H1 (cell line): ENCODE measurements around the gene CCDC127. TPM values are rescaled to one million over a fixed set of nuclear protein-coding genes. Genes with fewer than 3 reads are reported as not detected.

Source experiments
- CTCF ChIA-PET: fragments of 300-600 bp; sonication (Branson Sonifier 250); formaldehyde crosslinking; loops from one replicate; lab custom pipeline; 2021; ENCODE audit not compliant: partially characterized antibody; lab: Charles Lee
- POLR2A ChIA-PET: fragments of 300-600 bp; sonication (Branson Sonifier 250); formaldehyde crosslinking; loops from one replicate; lab custom pipeline; 2021; ENCODE audit warnings: inconsistent platforms; ENCODE audit not compliant: partially characterized antibody; lab: Charles Lee
- DNase-seq, 2 experiments: peaks; one replicate each; pipeline versions ENCODE4 v3.0.0 to v3.0.0-alpha.2; 2010 to 2022; ENCODE audit warnings: low spot score in 2 of 2, low read depth in 1 of 2, mixed read lengths in 1 of 2
- FAIRE-seq: peaks from 2 replicates; lab custom pipeline; 2011; peaks lifted over from hg19 to GRCh38; lab: Jason Lieb, UNC
- H2AFZ ChIP-seq: 2 replicates; pipeline ENCODE4 v1.8.1; 2012; ENCODE audit warnings: low read length, inconsistent platforms
- H2AK5ac ChIP-seq: 2 replicates; pipeline ENCODE4 v1.6.1; 2013; ENCODE audit warnings: low read depth, low read length
- H2BK120ac ChIP-seq: replicated peaks from 2 replicates; pipeline ENCODE3; 2013; ENCODE audit warnings: low read depth, low read length, inconsistent platforms
- H2BK12ac ChIP-seq: 2 replicates; pipeline ENCODE4 v1.6.1; 2013; ENCODE audit warnings: low read depth, low read length
- H2BK15ac ChIP-seq: 2 replicates; pipeline ENCODE4 v1.6.1; 2013; ENCODE audit warnings: low read length
- H2BK20ac ChIP-seq: 2 replicates; pipeline ENCODE4 v1.6.1; 2013; ENCODE audit warnings: low read length
- H2BK5ac ChIP-seq: 2 replicates; pipeline ENCODE4 v1.6.1; 2013; ENCODE audit warnings: low read depth, low read length
- H3K14ac ChIP-seq: 2 replicates; pipeline ENCODE4 v1.6.1; 2013; ENCODE audit warnings: inconsistent platforms; ENCODE audit not compliant: insufficient read length
- H3K18ac ChIP-seq: 2 replicates; pipeline ENCODE4 v1.6.1; 2013; ENCODE audit warnings: low read length; ENCODE audit errors: extremely low read depth
- H3K23ac ChIP-seq: 2 replicates; pipeline ENCODE4 v1.6.1; 2013; ENCODE audit warnings: inconsistent platforms; ENCODE audit not compliant: insufficient read length
- H3K23me2 ChIP-seq: 2 replicates; pipeline ENCODE4 v1.6.1; 2013; ENCODE audit warnings: low read depth, low read length
- H3K27ac ChIP-seq: 2 replicates; pipeline ENCODE4 v1.6.1; 2011; ENCODE audit warnings: low read depth, low read length, inconsistent platforms
- H3K27me3 ChIP-seq, 4 experiments: replicated peaks in 1 of 4; 1 replicate in 1 of 4; 2 replicates in 3 of 4; pipeline versions ENCODE4 v1.6.1 to v1.8.1; 2011 to 2013; ENCODE audit warnings: low read length in 3 of 4, mild to moderate bottlenecking in 3 of 4, inconsistent platforms in 2 of 4, mixed read lengths in 2 of 4, moderate library complexity in 1 of 4; ENCODE audit not compliant: control insufficient read depth in 3 of 4, insufficient read depth in 3 of 4; ENCODE audit errors: extremely low read depth in 1 of 4
- H3K36me3 ChIP-seq, 4 experiments: 2 replicates each; pipeline versions ENCODE4 v1.6.1 to v1.8.1; 2011 to 2013; ENCODE audit warnings: mild to moderate bottlenecking in 4 of 4, low read length in 3 of 4, moderate library complexity in 2 of 4, control low read depth in 1 of 4, inconsistent platforms in 1 of 4; ENCODE audit not compliant: insufficient read depth in 4 of 4, control insufficient read depth in 2 of 4
- H3K4ac ChIP-seq: replicated peaks from 2 replicates; pipeline ENCODE3; 2013; ENCODE audit warnings: low read length, low read depth, mixed read lengths, inconsistent platforms; ENCODE audit not compliant: insufficient read length
- H3K4me1 ChIP-seq, 4 experiments: replicated peaks in 1 of 4; 1 replicate in 1 of 4; 2 replicates in 3 of 4; pipeline versions ENCODE4 v1.6.1 to v1.8.1; 2011 to 2013; ENCODE audit warnings: low read length in 3 of 4, inconsistent platforms in 2 of 4, mixed read lengths in 1 of 4; ENCODE audit not compliant: insufficient read depth in 4 of 4, control insufficient read depth in 3 of 4
- H3K4me2 ChIP-seq, 2 experiments: 2 replicates each; pipeline versions ENCODE4 v1.6.1 to v1.8.1; 2011 to 2013; ENCODE audit warnings: low read depth in 2 of 2, low read length in 2 of 2, control low read depth in 1 of 2, inconsistent platforms in 1 of 2, mild to moderate bottlenecking in 1 of 2; ENCODE audit not compliant: insufficient read depth in 1 of 2
- H3K4me3 ChIP-seq, 4 experiments: fragments of 200-600, 300-600 bp in 1 of 4; sonication (generic), shearing (Covaris generic), sonication (Bioruptor Twin) in 1 of 4; 2 replicates each; pipeline versions ENCODE4 v1.5.1 to v1.8.1; 2011 to 2016; ENCODE audit warnings: low read length in 4 of 4, low read depth in 3 of 4, control low read depth in 2 of 4, inconsistent platforms in 2 of 4, mild to moderate bottlenecking in 2 of 4, mixed read lengths in 1 of 4, moderate library complexity in 1 of 4; ENCODE audit not compliant: insufficient read depth in 2 of 4; ENCODE audit errors: extremely low read depth in 1 of 4
- H3K56ac ChIP-seq: replicated peaks from 2 replicates; pipeline ENCODE3; 2013; ENCODE audit warnings: low read depth, mild to moderate bottlenecking, mixed read lengths, low read length, inconsistent platforms; ENCODE audit not compliant: insufficient read length
- H3K79me1 ChIP-seq: 2 replicates; pipeline ENCODE4 v1.6.1; 2013; ENCODE audit warnings: low read depth, low read length, control low read depth
- H3K79me2 ChIP-seq, 2 experiments: 2 replicates each; pipeline versions ENCODE4 v1.6.1 to v1.8.1; 2012 to 2013; ENCODE audit warnings: low read length in 2 of 2, mild to moderate bottlenecking in 2 of 2, inconsistent platforms in 1 of 2; ENCODE audit not compliant: insufficient read depth in 2 of 2, control insufficient read depth in 1 of 2
- H3K9ac ChIP-seq, 4 experiments: replicated peaks in 1 of 4; 1 replicate in 1 of 4; 2 replicates in 3 of 4; pipeline versions ENCODE4 v1.6.1 to v1.8.1; 2011 to 2013; ENCODE audit warnings: low read depth in 3 of 4, low read length in 3 of 4, control low read depth in 2 of 4, mild to moderate bottlenecking in 2 of 4, moderate library complexity in 2 of 4, inconsistent platforms in 1 of 4; ENCODE audit errors: extremely low read depth in 1 of 4
- H3K9me3 ChIP-seq, 2 experiments: 2 replicates each; pipeline versions ENCODE4 v1.6.1 to v1.8.1; 2012 to 2013; ENCODE audit warnings: mild to moderate bottlenecking in 2 of 2, moderate library complexity in 2 of 2, control low read depth in 1 of 2, inconsistent platforms in 1 of 2, low read depth in 1 of 2, low read length in 1 of 2, mixed read lengths in 1 of 2; ENCODE audit not compliant: insufficient read depth in 2 of 2
- H4K20me1 ChIP-seq, 2 experiments: replicated peaks in 1 of 2; 2 replicates each; pipeline versions ENCODE3 to v1.8.1; 2011 to 2013; ENCODE audit warnings: inconsistent platforms in 2 of 2, low read length in 2 of 2, mild to moderate bottlenecking in 1 of 2; ENCODE audit not compliant: insufficient read depth in 2 of 2, control insufficient read depth in 1 of 2
- H4K5ac ChIP-seq: 2 replicates; pipeline ENCODE4 v1.6.1; 2013; ENCODE audit warnings: low read length, low read depth, mixed read lengths, inconsistent platforms; ENCODE audit not compliant: insufficient read length
- H4K8ac ChIP-seq: 2 replicates; pipeline ENCODE4 v1.8.0; 2013; ENCODE audit warnings: mild to moderate bottlenecking, moderate library complexity, low read length, inconsistent platforms; ENCODE audit not compliant: insufficient read depth; ENCODE audit errors: extremely low read depth
- H4K91ac ChIP-seq: replicated peaks from 2 replicates; pipeline ENCODE3; 2013; ENCODE audit warnings: low read length, mixed read lengths, inconsistent platforms; ENCODE audit not compliant: insufficient read length
- HDAC2 ChIP-seq, 2 experiments: fragments of 300-600 bp in 1 of 2; sonication (generic) in 1 of 2; IDR thresholded peaks; 2 replicates each; pipeline ENCODE4 v1.6.1; 2011 to 2012; ENCODE audit warnings: low read depth in 2 of 2, low read length in 2 of 2, mild to moderate bottlenecking in 2 of 2, moderate library complexity in 2 of 2, borderline replicate concordance in 1 of 2, inconsistent platforms in 1 of 2
- WGBS, 2 experiments: shearing (Covaris generic) in 1 of 2; methylation state at CpG; one replicate each; pipeline versions ENCODE4 v1.1.6 to v1.1.7; 2013 to 2015; ENCODE audit warnings: low lambda C conversion rate in 2 of 2, mixed read lengths in 2 of 2, inconsistent platforms in 1 of 2, low coverage in 1 of 2, missing lambda C conversion rate in 1 of 2; ENCODE audit not compliant: insufficient replicate concordance in 2 of 2, insufficient coverage in 1 of 2, insufficient read length in 1 of 2; ENCODE audit errors: extremely low coverage in 1 of 2, missing lambda C conversion rate in 1 of 2; 5-methylcytosine and 5-hydroxymethylcytosine counted together
- polyA plus RNA-seq, 7 experiments: library from polyadenylated mRNA; depleted of rRNA in 3 of 7; stranded (reverse) in 5 of 7; unstranded in 2 of 7; fragments of >200 nt in 5 of 7; fragments of 200-250 nt in 2 of 7; gene quantifications; 1 replicate in 5 of 7; 2 replicates in 1 of 7; 4 replicates in 1 of 7; pipeline versions ENCODE4 v1.2.1 to v1.2.3, GENCODE V29; 2011 to 2013; ENCODE audit warnings: missing spikeins in 2 of 7, mixed read lengths in 2 of 7
- total RNA-seq: library from RNA; stranded (reverse); fragmentation: NEBNext Ultra II Directional; extraction: Animal tissue kit (Norgen Biotek cat#: 25700); gene quantifications from 2 replicates; pipeline ENCODE4 v1.2.1, GENCODE V29; 2021

The CCDC127 gene
- total and polyA plus RNA-seq, 2 of the 8 experiments (the other 6 are each of a cell fraction or from before 2014, with no cell fraction given), result 2.9 to 8.0 TPM

GRCh38 chr5:174291-174600 is 43.7 kb downstream of the CCDC127 start:
- Histone ChIP-seq H3K4me1 (no peaks in the 10 kb centered on the region), H4K20me1 (peaks cover 2 to 10% of the 10 kb centered on the region in 2 experiments), H3K18ac (no peak overlapping the region), H3K27ac (no peak overlapping the region), H4K91ac (no peak overlapping the region), H2AK5ac (no peak overlapping the region), H3K27me3 (no peaks in the 10 kb centered on the region; a peak in 1 of 7 replicates), H2BK12ac (no peak overlapping the region), H3K9ac (no peak overlapping the region), H3K9me3 (no peaks in the 10 kb centered on the region), H2BK15ac (no peak overlapping the region), H2BK20ac (no peak overlapping the region), H3K36me3 (peaks cover 0 to 23% (median 13%) of the 10 kb centered on the region in 4 experiments; a peak in 6 of 8 replicates), H3K23ac (no peak overlapping the region), H4K5ac (no peak overlapping the region), H4K8ac (no peak overlapping the region), H3K4ac (no peak overlapping the region), H3K79me2 (no peaks in the 10 kb centered on the region), H2AFZ (no peak overlapping the region), H3K4me2 (no peak overlapping the region), H2BK120ac (no peak overlapping the region), H3K14ac (no peak overlapping the region), H3K79me1 (no peaks in the 10 kb centered on the region), H2BK5ac (no peak overlapping the region), H3K56ac (no peak overlapping the region), H3K23me2 (no peaks in the 10 kb centered on the region), H3K4me3 (no peak overlapping the region)
- ChIA-PET POLR2A (no interaction called here), CTCF (interaction anchor here (1.0 kb wide), 1 partner anchor 15 kb away, joined by 5 read pairs; no protein-coding TSS in a partner anchor)
- FAIRE-seq (no peak), DNase-seq (no peak)
- TF ChIP-seq HDAC2 (IDR thresholded peaks at IDR 0.05; ENCODE audit: borderline replicate concordance in 1 of 2, low read depth in 2 of 2, low read length in 2 of 2), result no peak
- WGBS, 2 experiments, result 73% methylated on average over 1 of the region's 5 CpGs; no CpG with 5 or more reads in 1 of the 2 experiments
